HepG2 (cell line): ENCODE data around the gene CTBP1. TPM values are rescaled to one million over a fixed set of nuclear protein-coding genes. Genes with fewer than 3 reads are reported as not detected.

ENCODE experiments used
- ADNP ChIP-seq: sonication (generic); formaldehyde crosslinking; IDR thresholded peaks from 2 replicates; pipeline ENCODE4 v1.4.0; 2020; ENCODE audit warnings: missing genetic modification reagents
- ATF7 ChIP-seq, 2 experiments: fragments of 450-650 bp in 1 of 2; sonication (generic) in 1 of 2; formaldehyde crosslinking in 1 of 2; IDR thresholded peaks; 2 replicates each; pipeline versions ENCODE4 v1.4.0 to v1.6.1; 2016 to 2020; ENCODE audit warnings: antibody characterized with exemption in 1 of 2, mild to moderate bottlenecking in 1 of 2, missing genetic modification reagents in 1 of 2
- BCL6 ChIP-seq: IDR thresholded peaks from 2 replicates; pipeline ENCODE4 v1.6.1; 2016; ENCODE audit warnings: missing genetic modification reagents, missing compliant biosample characterization
- CC2D1A ChIP-seq: sonication (generic); formaldehyde crosslinking; IDR thresholded peaks from 2 replicates; pipeline ENCODE4 v1.8.1; 2023; ENCODE audit warnings: mild to moderate bottlenecking, missing genetic modification reagents
- GABPA ChIP-seq, 2 experiments: IDR thresholded peaks; 2 replicates each; pipeline ENCODE4 v1.6.1; 2011 to 2016; ENCODE audit warnings: low read depth in 2 of 2, low read length in 1 of 2, missing biosample characterization in 1 of 2, missing genetic modification characterization in 1 of 2
- HCFC1 ChIP-seq: fragments of 150-350 bp; IDR thresholded peaks from 2 replicates; pipeline ENCODE4 v1.6.1; 2014; ENCODE audit warnings: low read depth, low read length
- HDAC6 ChIP-seq: fragments of 200-600 bp; sonication (generic); IDR thresholded peaks from 2 replicates; pipeline ENCODE4 v1.7.0; 2017; ENCODE audit warnings: mild to moderate bottlenecking, antibody characterized with exemption, low read length, low read depth
- KAT8 ChIP-seq: IDR thresholded peaks from 2 replicates; pipeline ENCODE4 v1.6.1; 2016; ENCODE audit warnings: missing genetic modification reagents, missing compliant biosample characterization
- NR2C2 ChIP-seq: sonication (generic); formaldehyde crosslinking; IDR thresholded peaks from 2 replicates; pipeline ENCODE4 v1.4.0; 2020; ENCODE audit warnings: missing genetic modification reagents, mild to moderate bottlenecking, moderate library complexity, borderline replicate concordance
- PITX1 ChIP-seq: sonication (generic); formaldehyde crosslinking; IDR thresholded peaks from 2 replicates; pipeline ENCODE4 v1.5.1; 2020; ENCODE audit warnings: mild to moderate bottlenecking, missing genetic modification reagents
- RBM22 ChIP-seq: fragments of 200-400 bp; formaldehyde crosslinking; optimal IDR thresholded peaks from 2 replicates; pipeline ENCODE3; 2017; ENCODE audit warnings: mild to moderate bottlenecking, low read length, moderate library complexity
- SP2 ChIP-seq: sonication (generic); formaldehyde crosslinking; IDR thresholded peaks from 2 replicates; pipeline ENCODE4 v1.5.1; 2020; ENCODE audit warnings: mild to moderate bottlenecking, missing genetic modification reagents
- SRSF9 ChIP-seq: fragments of 200-400 bp; formaldehyde crosslinking; IDR thresholded peaks from 2 replicates; pipeline ENCODE4 v1.6.1; 2018; ENCODE audit warnings: borderline replicate concordance, mild to moderate bottlenecking, low read depth, low read length; ENCODE audit not compliant: insufficient read depth, poor library complexity, severe bottlenecking
- ZFP82 ChIP-seq: sonication (generic); formaldehyde crosslinking; IDR thresholded peaks from 2 replicates; pipeline ENCODE4 v1.5.1; 2020; ENCODE audit warnings: mild to moderate bottlenecking, missing genetic modification reagents, borderline replicate concordance
- ZMYM2 ChIP-seq: sonication (generic); formaldehyde crosslinking; IDR thresholded peaks from 2 replicates; pipeline ENCODE4 v1.8.0; 2022; ENCODE audit warnings: mild to moderate bottlenecking, missing genetic modification reagents
- ZNF124 ChIP-seq: sonication (generic); formaldehyde crosslinking; IDR thresholded peaks from 2 replicates; pipeline ENCODE4 v1.4.0; 2020; ENCODE audit warnings: missing genetic modification reagents
- ZNF142 ChIP-seq: sonication (generic); formaldehyde crosslinking; IDR thresholded peaks from 2 replicates; pipeline ENCODE4 v1.4.0; 2020; ENCODE audit warnings: missing genetic modification reagents
- ZNF160 ChIP-seq: sonication (generic); formaldehyde crosslinking; IDR thresholded peaks from 2 replicates; pipeline ENCODE4 v1.8.0; 2022; ENCODE audit warnings: mild to moderate bottlenecking, inconsistent platforms, missing genetic modification reagents
- ZNF260 ChIP-seq: sonication (generic); formaldehyde crosslinking; IDR thresholded peaks from 2 replicates; pipeline ENCODE4 v1.4.0; 2020; ENCODE audit warnings: missing genetic modification reagents, low read depth, mild to moderate bottlenecking, borderline replicate concordance
- ZNF432 ChIP-seq: sonication (generic); formaldehyde crosslinking; IDR thresholded peaks from 2 replicates; pipeline ENCODE4 v1.5.0; 2020; ENCODE audit warnings: missing genetic modification reagents, mild to moderate bottlenecking, borderline replicate concordance
- ZSCAN20 ChIP-seq: sonication (generic); formaldehyde crosslinking; IDR thresholded peaks from 2 replicates; pipeline ENCODE4 v1.4.0; 2020; ENCODE audit warnings: missing genetic modification reagents, mild to moderate bottlenecking, borderline replicate concordance
- polyA plus RNA-seq, 8 experiments: library from polyadenylated mRNA; depleted of rRNA in 3 of 8; stranded (reverse) in 7 of 8; unstranded in 1 of 8; fragments of >200 nt; fragmentation: Illumina TruSeq in 4 of 8; extraction: Trizol in 4 of 8; gene quantifications; 2 replicates each; pipeline versions ENCODE4 v1.2.1 to v1.2.3, GENCODE V29; 2011 to 2016; ENCODE audit warnings: low read depth in 4 of 8, missing spikeins in 1 of 8, mixed read lengths in 1 of 8; ENCODE audit not compliant: insufficient read depth in 1 of 8
- total RNA-seq, 5 experiments: library from RNA; depleted of rRNA; stranded (reverse); fragments of >200 nt; fragmentation: Illumina TruSeq; extraction: Trizol; gene quantifications; 2 replicates each; pipeline ENCODE4 v1.2.3, GENCODE V29; 2016; ENCODE audit warnings: low read depth in 1 of 5
- TF ChIP-seq, protein P1 (sequence below): sonication (generic); formaldehyde crosslinking; IDR thresholded peaks from 2 replicates; pipeline ENCODE4 v1.5.1; 2020; ENCODE audit warnings: mild to moderate bottlenecking, missing genetic modification reagents, moderate library complexity

The CTBP1 gene
- total and polyA plus RNA-seq, 2 of the 13 experiments (the other 11 are each of a cell fraction or from before 2014, with no cell fraction given): 78.5 to 112 TPM

DNA sequence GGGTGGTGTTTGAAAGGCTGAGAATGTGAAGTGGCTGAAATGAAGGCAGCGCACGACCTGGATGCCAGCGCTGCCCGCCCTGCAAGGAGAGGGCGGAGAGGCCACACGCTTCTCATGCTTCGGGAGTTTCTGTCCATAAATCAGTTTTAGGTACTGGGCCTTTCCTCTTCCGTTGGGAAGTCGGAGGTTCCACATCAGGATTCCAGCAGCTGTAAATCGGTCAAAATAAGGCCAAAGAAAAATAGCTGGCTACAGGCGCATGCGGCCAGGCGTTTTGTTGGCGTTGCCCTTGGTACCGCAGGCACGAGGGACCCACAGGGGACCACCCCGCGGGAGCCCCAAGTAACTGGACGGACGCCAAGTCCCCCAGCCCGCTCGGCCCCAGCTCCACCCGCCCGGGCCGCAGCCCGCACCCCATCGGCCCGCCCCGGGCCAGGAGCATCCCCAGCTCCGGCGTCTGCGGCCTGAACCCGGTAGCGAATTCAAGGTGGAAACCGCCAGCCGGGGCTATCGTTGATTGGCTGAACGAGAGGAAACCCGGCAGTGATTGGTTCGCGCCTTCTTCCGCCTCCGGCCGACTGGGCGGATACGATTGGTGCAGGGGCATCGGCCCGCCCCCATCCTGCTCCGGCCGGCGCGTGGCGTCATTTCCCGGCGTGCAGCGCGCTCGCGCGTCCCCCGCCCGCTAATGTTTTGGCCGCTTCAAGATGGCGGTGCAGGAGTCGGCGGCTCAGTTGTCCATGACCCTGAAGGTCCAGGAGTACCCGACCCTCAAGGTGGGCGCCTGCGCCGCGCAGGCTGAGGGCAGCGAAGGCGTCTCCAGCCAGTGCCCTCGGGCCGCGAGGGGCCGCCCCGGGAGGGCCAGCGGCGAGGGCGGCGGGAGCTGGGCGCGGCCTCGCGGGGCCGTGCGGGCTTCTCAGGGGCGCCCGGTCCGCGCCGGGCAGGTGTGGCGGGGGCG is 40.6 kb upstream of the CTBP1 start, which contains the start of gene MAEA (continued):
- no peak for TF ChIP-seq ZNF432 (CRISPR knock-in tag)
- TF ChIP-seq KAT8 (CRISPR knock-in tag): peak; percentile 93
- no peak for TF ChIP-seq PITX1 (CRISPR knock-in tag)
- TF ChIP-seq RBM22: no peak
- TF ChIP-seq ZNF260: no peak
- TF ChIP-seq HCFC1: no peak; the same call in 1 of the 2 replicates
- TF ChIP-seq ZSCAN20: no peak
- TF ChIP-seq SRSF9: no peak
- TF ChIP-seq CC2D1A: no peak
- TF ChIP-seq NR2C2: peak; percentile 91
- 0 out of 2 replicates have a peak, but pooled peaks have one; percentile 10 for TF ChIP-seq BCL6 (CRISPR knock-in tag)
- no peak for TF ChIP-seq ADNP (CRISPR knock-in tag)
- no peak for TF ChIP-seq ZMYM2
- 0 out of 2 replicates have a peak, but pooled peaks have one; percentile 22 for TF ChIP-seq ZNF160 (CRISPR knock-in tag)
- peak; percentile 78; the same call in 1 of the 2 replicates for TF ChIP-seq ZNF142 (CRISPR knock-in tag)
- TF ChIP-seq, protein P1, sequence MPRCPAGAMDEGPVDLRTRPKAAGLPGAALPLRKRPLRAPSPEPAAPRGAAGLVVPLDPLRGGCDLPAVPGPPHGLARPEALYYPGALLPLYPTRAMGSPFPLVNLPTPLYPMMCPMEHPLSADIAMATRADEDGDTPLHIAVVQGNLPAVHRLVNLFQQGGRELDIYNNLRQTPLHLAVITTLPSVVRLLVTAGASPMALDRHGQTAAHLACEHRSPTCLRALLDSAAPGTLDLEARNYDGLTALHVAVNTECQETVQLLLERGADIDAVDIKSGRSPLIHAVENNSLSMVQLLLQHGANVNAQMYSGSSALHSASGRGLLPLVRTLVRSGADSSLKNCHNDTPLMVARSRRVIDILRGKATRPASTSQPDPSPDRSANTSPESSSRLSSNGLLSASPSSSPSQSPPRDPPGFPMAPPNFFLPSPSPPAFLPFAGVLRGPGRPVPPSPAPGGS (CRISPR knock-in tag): peak; percentile 90
- 0 out of 2 replicates have a peak, but pooled peaks have one; percentile 5 for TF ChIP-seq ATF7 (IDR thresholded peaks at IDR 0.05)
- TF ChIP-seq ATF7 (CRISPR knock-in tag; IDR thresholded peaks at IDR 0.05): 0 out of 2 replicates have a peak, but pooled peaks have one; percentile 64
- no peak for TF ChIP-seq ZFP82
- TF ChIP-seq SP2: peak; percentile 93
- TF ChIP-seq ZNF124: 0 out of 2 replicates have a peak, but pooled peaks have one; percentile 45
- no peak for TF ChIP-seq HDAC6
- peak; percentile 79 for TF ChIP-seq GABPA (IDR thresholded peaks at IDR 0.05; ENCODE audit: low read depth, low read length)
- peak; percentile 88 for TF ChIP-seq GABPA (CRISPR knock-in tag; IDR thresholded peaks at IDR 0.05; ENCODE audit: low read depth)
